IPS-15b (cell line): ENCODE results near the gene SAPCD2.

Source experiments
- H3K27me3 ChIP-seq: one replicate; pipeline ENCODE4 v1.6.1; 2013; ENCODE audit warnings: low read length; ENCODE audit not compliant: control insufficient read depth, insufficient read depth
- H3K36me3 ChIP-seq: one replicate; pipeline ENCODE4 v1.6.1; 2013; ENCODE audit warnings: low read length; ENCODE audit not compliant: control insufficient read depth, insufficient read depth
- H3K4me1 ChIP-seq: one replicate; pipeline ENCODE4 v1.6.1; 2013; ENCODE audit warnings: mild to moderate bottlenecking, low read length; ENCODE audit not compliant: control insufficient read depth, insufficient read depth
- H3K4me3 ChIP-seq: one replicate; pipeline ENCODE4 v1.5.1; 2013; ENCODE audit warnings: low read depth, low read length
- H3K9ac ChIP-seq: one replicate; pipeline ENCODE4 v1.6.1; 2013; ENCODE audit warnings: low read depth, mild to moderate bottlenecking, low read length
- H3K9me3 ChIP-seq: one replicate; pipeline ENCODE4 v1.6.1; 2013; ENCODE audit warnings: mild to moderate bottlenecking, low read length; ENCODE audit not compliant: control insufficient read depth, insufficient read depth

The SAPCD2 gene

GRCh38 chr9:137103206-137103999, 33.0 kb upstream of the SAPCD2 start:
- Histone ChIP-seq H3K27me3 (no peaks in the 10 kb centered on the region), H3K4me1 (no peaks in the 10 kb centered on the region), H3K36me3 (peaks cover 63% of the 10 kb centered on the region), H3K9me3 (peaks cover 5% of the 10 kb centered on the region), H3K9ac (no peak overlapping the region), H3K4me3 (no peak overlapping the region)

GRCh38 chr9:137099231-137099630, 28.9 kb upstream of the SAPCD2 start:
- no peak overlapping the region for H3K9ac ChIP-seq

GRCh38 chr9:137097761-137098462, 27.6 kb upstream of the SAPCD2 start:
- H3K9ac ChIP-seq: no peak overlapping the region
- H3K9me3 ChIP-seq: peaks cover 5% of the 10 kb centered on the region
- no peak overlapping the region for H3K4me3 ChIP-seq
- no peaks in the 10 kb centered on the region for H3K4me1 ChIP-seq
- H3K27me3 ChIP-seq: no peaks in the 10 kb centered on the region
- peaks cover 39% of the 10 kb centered on the region for H3K36me3 ChIP-seq

More at GRCh38 chr9:137099231-137099630, 28.9 kb upstream of the SAPCD2 start:
- H3K4me1 ChIP-seq: no peaks in the 10 kb centered on the region
- peaks cover 50% of the 10 kb centered on the region for H3K36me3 ChIP-seq
- H3K4me3 ChIP-seq: no peak overlapping the region
- H3K9me3 ChIP-seq: peaks cover 5% of the 10 kb centered on the region
- H3K27me3 ChIP-seq: no peaks in the 10 kb centered on the region

GRCh38 chr9:137096785-137097546, 26.6 kb upstream of the SAPCD2 start:
- Histone ChIP-seq H3K36me3 (peaks cover 30% of the 10 kb centered on the region), H3K9ac (no peak overlapping the region), H3K27me3 (no peaks in the 10 kb centered on the region), H3K9me3 (no peaks in the 10 kb centered on the region), H3K4me3 (no peak overlapping the region), H3K4me1 (no peaks in the 10 kb centered on the region)

- no peaks in the 10 kb centered on the region for H3K4me1 ChIP-seq
- peaks cover 28% of the 10 kb centered on the region for H3K36me3 ChIP-seq
- H3K9ac ChIP-seq: no peak overlapping the region
- H3K4me3 ChIP-seq: no peak overlapping the region
- H3K9me3 ChIP-seq: no peaks in the 10 kb centered on the region
- H3K27me3 ChIP-seq: no peaks in the 10 kb centered on the region
These were observed 25.5 kb upstream of the SAPCD2 start for GRCh38 chr9:137095664-137096517.

GRCh38 chr9:137089232-137089947, 19.0 kb upstream of the SAPCD2 start:
- H3K4me1 ChIP-seq: peaks cover 2% of the 10 kb centered on the region
- peaks cover 4% of the 10 kb centered on the region for H3K27me3 ChIP-seq
- no peaks in the 10 kb centered on the region for H3K9me3 ChIP-seq
- H3K9ac ChIP-seq: no peak overlapping the region
- peaks cover 13% of the 10 kb centered on the region for H3K36me3 ChIP-seq
- no peak overlapping the region for H3K4me3 ChIP-seq

GRCh38 chr9:137088121-137088520, 17.8 kb upstream of the SAPCD2 start:
- Histone ChIP-seq H3K36me3 (peaks cover 16% of the 10 kb centered on the region), H3K4me1 (peaks cover 2% of the 10 kb centered on the region), H3K4me3 (no peak overlapping the region), H3K9me3 (no peaks in the 10 kb centered on the region), H3K27me3 (peaks cover 4% of the 10 kb centered on the region), H3K9ac (no peak overlapping the region)

- H3K4me1 ChIP-seq: peaks cover 2% of the 10 kb centered on the region
- no peaks in the 10 kb centered on the region for H3K9me3 ChIP-seq
- peak overlapping the region; percentile 75 for H3K4me3 ChIP-seq
- peaks cover 4% of the 10 kb centered on the region for H3K27me3 ChIP-seq
- peak overlapping the region; percentile 76 for H3K9ac ChIP-seq
- peaks cover 21% of the 10 kb centered on the region for H3K36me3 ChIP-seq
These were observed 17.1 kb upstream of the SAPCD2 start for GRCh38 chr9:137087409-137087925.

GRCh38 chr9:137086531-137087408, 16.4 kb upstream of the SAPCD2 start, which contains the start of gene MAN1B1:
Gene MAN1B1, plus strand, starts transcription at chr9:137086985. Its CDS starts 15 bp downstream, at chr9:137087000.
- H3K27me3 ChIP-seq: peaks cover 4% of the 10 kb centered on the region
- H3K4me3 ChIP-seq: peak within 1 kb of the TSS; percentile 75
- peak within 1 kb of the TSS; percentile 76 for H3K9ac ChIP-seq
- peaks cover 26% of the 10 kb centered on the region for H3K36me3 ChIP-seq
- peaks cover 2% of the 10 kb centered on the region for H3K4me1 ChIP-seq
- H3K9me3 ChIP-seq: no peaks in the 10 kb centered on the region
